Stomach (tissue), 4 donors: ENCODE measurements around the gene ENDOG.

Source experiments
- EP300 ChIP-seq: sonication (generic); formaldehyde crosslinking; IDR thresholded peaks from one replicate; pipeline ENCODE4 v1.6.1; 2017; ENCODE audit warnings: antibody characterized with exemption
- POLR2A ChIP-seq, 4 donors: fragments of 450-650 bp; IDR thresholded peaks; one replicate each; pipeline ENCODE4 v1.6.1; 2016; ENCODE audit warnings: antibody characterized with exemption in 4 of 4, control low read depth in 2 of 4, mild to moderate bottlenecking in 1 of 4, moderate library complexity in 1 of 4
- TF ChIP-seq, protein P1 (sequence below), 7 experiments: fragments of 450-650 bp in 4 of 7; fragments of 200-600 bp in 3 of 7; sonication (generic) in 3 of 7; IDR thresholded peaks; one replicate each; pipeline ENCODE4 v1.5.1; 2016 to 2019; ENCODE audit warnings: antibody characterized with exemption in 7 of 7, control low read depth in 2 of 7, mild to moderate bottlenecking in 1 of 7

DNA sequence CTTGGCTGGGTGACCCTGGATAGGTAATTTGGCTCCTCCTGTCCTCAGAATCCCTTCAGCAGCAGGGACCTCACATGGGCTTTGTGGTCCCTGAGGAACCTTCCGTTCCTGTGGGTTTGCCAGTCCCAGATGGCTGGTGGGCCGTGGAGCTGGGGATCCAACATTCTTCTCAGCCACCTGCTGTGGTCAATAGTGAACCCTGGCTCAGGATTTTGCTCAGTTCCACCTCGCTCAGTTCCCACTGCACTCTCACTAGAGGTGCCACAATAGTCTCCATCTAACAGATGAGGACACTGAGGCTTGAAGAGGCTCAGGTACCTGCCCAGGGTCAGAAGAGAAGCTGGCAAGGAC is 28.4 kb downstream of the ENDOG start:
- TF ChIP-seq EP300 (no peak), POLR2A (IDR thresholded peaks at IDR 0.05) (no peak)
- TF ChIP-seq, protein P1, sequence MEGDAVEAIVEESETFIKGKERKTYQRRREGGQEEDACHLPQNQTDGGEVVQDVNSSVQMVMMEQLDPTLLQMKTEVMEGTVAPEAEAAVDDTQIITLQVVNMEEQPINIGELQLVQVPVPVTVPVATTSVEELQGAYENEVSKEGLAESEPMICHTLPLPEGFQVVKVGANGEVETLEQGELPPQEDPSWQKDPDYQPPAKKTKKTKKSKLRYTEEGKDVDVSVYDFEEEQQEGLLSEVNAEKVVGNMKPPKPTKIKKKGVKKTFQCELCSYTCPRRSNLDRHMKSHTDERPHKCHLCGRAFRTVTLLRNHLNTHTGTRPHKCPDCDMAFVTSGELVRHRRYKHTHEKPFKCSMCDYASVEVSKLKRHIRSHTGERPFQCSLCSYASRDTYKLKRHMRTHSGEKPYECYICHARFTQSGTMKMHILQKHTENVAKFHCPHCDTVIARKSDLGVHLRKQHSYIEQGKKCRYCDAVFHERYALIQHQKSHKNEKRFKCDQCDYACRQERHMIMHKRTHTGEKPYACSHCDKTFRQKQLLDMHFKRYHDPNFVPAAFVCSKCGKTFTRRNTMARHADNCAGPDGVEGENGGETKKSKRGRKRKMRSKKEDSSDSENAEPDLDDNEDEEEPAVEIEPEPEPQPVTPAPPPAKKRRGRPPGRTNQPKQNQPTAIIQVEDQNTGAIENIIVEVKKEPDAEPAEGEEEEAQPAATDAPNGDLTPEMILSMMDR (IDR thresholded peaks at IDR 0.05): no peak
